Fibroblast of skin of left quadriceps (primary cell): ENCODE data around the gene ATP2B2.

Experiments
- DNase-seq, 2 experiments: peaks; one replicate each; pipeline ENCODE4 v3.0.0-alpha.2; 2013; ENCODE audit warnings: low read depth in 2 of 2

The ATP2B2 gene

GRCh38 chr3:10344147-10344943, 161.0 kb downstream of the ATP2B2 start:
- no peak for DNase-seq

- DNase-seq = no peak
These were observed 161.9 kb downstream of the ATP2B2 start for GRCh38 chr3:10343526-10343925.

- DNase-seq = no peak
These were observed 162.6 kb downstream of the ATP2B2 start for GRCh38 chr3:10342781-10343180.

- no peak for DNase-seq
These were observed 163.4 kb downstream of the ATP2B2 start for GRCh38 chr3:10341901-10342398.

- DNase-seq = no peak
These were observed 164.9 kb downstream of the ATP2B2 start for GRCh38 chr3:10340476-10340875.

- DNase-seq = no peak
These were observed 165.3 kb downstream of the ATP2B2 start for GRCh38 chr3:10340046-10340445.

GRCh38 chr3:10339376-10339955, 165.9 kb downstream of the ATP2B2 start:
- no peak for DNase-seq

GRCh38 chr3:10338591-10339353, 166.6 kb downstream of the ATP2B2 start:
- DNase-seq = no peak

- DNase-seq = no peak
These were observed 167.3 kb downstream of the ATP2B2 start for GRCh38 chr3:10338164-10338470.

- DNase-seq = no peak
These were observed 167.8 kb downstream of the ATP2B2 start for GRCh38 chr3:10337323-10338163.

GRCh38 chr3:10336761-10337160, 168.6 kb downstream of the ATP2B2 start:
- no peak for DNase-seq

GRCh38 chr3:10335871-10336622, 169.3 kb downstream of the ATP2B2 start:
- DNase-seq = no peak

GRCh38 chr3:10335190-10335738, 170.1 kb downstream of the ATP2B2 start:
- DNase-seq = no peak

GRCh38 chr3:10334459-10334858, 170.9 kb downstream of the ATP2B2 start:
- no peak for DNase-seq

- DNase-seq = no peak
These were observed 171.3 kb downstream of the ATP2B2 start for GRCh38 chr3:10334042-10334441.

- no peak for DNase-seq
These were observed 172.1 kb downstream of the ATP2B2 start for GRCh38 chr3:10333349-10333650.

- no peak for DNase-seq
These were observed 172.7 kb downstream of the ATP2B2 start for GRCh38 chr3:10332481-10333348.

GRCh38 chr3:10331320-10331719, 174.1 kb downstream of the ATP2B2 start:
- no peak for DNase-seq

GRCh38 chr3:10330319-10330718, 175.1 kb downstream of the ATP2B2 start:
- no peak for DNase-seq

GRCh38 chr3:10329495-10330015, 175.8 kb downstream of the ATP2B2 start:
- DNase-seq = no peak
